ENCODE data around the gene SHMT1. TPM values are rescaled to one million over a fixed set of nuclear protein-coding genes. Genes with fewer than 3 reads are reported as not detected.

Gene SHMT1
- polyA plus RNA-seq, 3 donors, result 4.2 to 17.9 (median 16.6) TPM

DNA sequence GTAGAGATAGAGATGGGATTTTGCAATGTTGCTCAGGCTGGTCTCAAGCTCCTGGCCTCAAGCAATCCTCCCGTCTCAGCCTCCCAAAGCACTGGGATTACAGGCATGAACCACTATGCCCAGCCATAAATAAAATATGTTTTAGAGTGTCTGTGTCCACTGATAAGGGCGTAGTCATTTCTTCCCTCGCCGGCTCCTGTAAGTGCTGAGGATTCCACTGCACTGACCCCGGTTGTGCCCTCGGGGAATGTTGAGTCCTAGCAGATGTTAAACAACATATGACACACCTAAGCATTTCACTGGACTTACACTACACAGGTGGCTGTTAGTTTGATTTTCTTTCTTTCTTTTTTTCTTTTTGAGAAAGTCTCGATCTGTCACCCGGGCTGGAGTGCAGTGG is 5.6 kb upstream of the SHMT1 start:
- Histone ChIP-seq H4K20me1 (ENCODE audit: insufficient read depth, low read length) (no peaks in the 10 kb centered on the region), H3K27me3 (ENCODE audit: control insufficient read depth in 2 of 2, insufficient read depth in 2 of 2, low read length in 2 of 2) (no peaks in the 10 kb centered on the region), H3K36me3 (replicated peaks in 1 of 2; ENCODE audit: control insufficient read depth in 1 of 2, insufficient read depth in 2 of 2, low read length in 2 of 2) (no peaks in the 10 kb centered on the region), H3K9me3 (replicated peaks in 1 of 2; ENCODE audit: control insufficient read depth in 1 of 2, insufficient read depth in 1 of 2, low read length in 2 of 2) (peaks cover 0 to 5% of the 10 kb centered on the region in 2 donors), H3K9ac (ENCODE audit: insufficient read depth, low read length, poor library complexity, severe bottlenecking) (no peak overlapping the region), H3K4me2 (replicated peaks; ENCODE audit: extremely low read depth, low read length, poor library complexity, severe bottlenecking) (no peak overlapping the region), H3K4me3 (replicated peaks in 1 of 3; ENCODE audit: low read depth in 2 of 3, low read length in 3 of 3) (no peak overlapping the region), H3K4me1 (ENCODE audit: control insufficient read depth in 1 of 2, insufficient read depth in 2 of 2, low read length in 2 of 2) (no peaks in the 10 kb centered on the region), H3K79me2 (ENCODE audit: insufficient read depth, low read length) (no peaks in the 10 kb centered on the region), H3K27ac (ENCODE audit: low read depth in 1 of 2, low read length in 2 of 2) (no peak overlapping the region), H2AFZ (ENCODE audit: insufficient read depth, low read depth, low read length, poor library complexity, severe bottlenecking) (no peak overlapping the region)
- intact Hi-C loops (cut with micrococcal nuclease), result no loop called here
- H3K9me3 Mint-ChIP-seq, result peaks cover 0 to 8% (median 0%) of the 10 kb centered on the region in 7 donors
- TF ChIP-seq, protein P1, sequence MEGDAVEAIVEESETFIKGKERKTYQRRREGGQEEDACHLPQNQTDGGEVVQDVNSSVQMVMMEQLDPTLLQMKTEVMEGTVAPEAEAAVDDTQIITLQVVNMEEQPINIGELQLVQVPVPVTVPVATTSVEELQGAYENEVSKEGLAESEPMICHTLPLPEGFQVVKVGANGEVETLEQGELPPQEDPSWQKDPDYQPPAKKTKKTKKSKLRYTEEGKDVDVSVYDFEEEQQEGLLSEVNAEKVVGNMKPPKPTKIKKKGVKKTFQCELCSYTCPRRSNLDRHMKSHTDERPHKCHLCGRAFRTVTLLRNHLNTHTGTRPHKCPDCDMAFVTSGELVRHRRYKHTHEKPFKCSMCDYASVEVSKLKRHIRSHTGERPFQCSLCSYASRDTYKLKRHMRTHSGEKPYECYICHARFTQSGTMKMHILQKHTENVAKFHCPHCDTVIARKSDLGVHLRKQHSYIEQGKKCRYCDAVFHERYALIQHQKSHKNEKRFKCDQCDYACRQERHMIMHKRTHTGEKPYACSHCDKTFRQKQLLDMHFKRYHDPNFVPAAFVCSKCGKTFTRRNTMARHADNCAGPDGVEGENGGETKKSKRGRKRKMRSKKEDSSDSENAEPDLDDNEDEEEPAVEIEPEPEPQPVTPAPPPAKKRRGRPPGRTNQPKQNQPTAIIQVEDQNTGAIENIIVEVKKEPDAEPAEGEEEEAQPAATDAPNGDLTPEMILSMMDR (IDR thresholded peaks at IDR 0.05), result no peak
- no CpG with 5 or more reads among the region's 8 CpGs for WGBS (ENCODE audit: insufficient coverage)
- no peak overlapping the region for H3K4me3 Mint-ChIP-seq
- peaks cover 2 to 14% (median 6%) of the 10 kb centered on the region in 3 donors for H3K27me3 Mint-ChIP-seq (ENCODE audit: low read depth in 3 of 3)
- H3K27ac Mint-ChIP-seq, result no peak overlapping the region
- no peaks in the 10 kb centered on the region for H3K36me3 Mint-ChIP-seq
- no peak for DNase-seq
- peaks cover 5% of the 10 kb centered on the region for H3K4me1 Mint-ChIP-seq

DNA sequence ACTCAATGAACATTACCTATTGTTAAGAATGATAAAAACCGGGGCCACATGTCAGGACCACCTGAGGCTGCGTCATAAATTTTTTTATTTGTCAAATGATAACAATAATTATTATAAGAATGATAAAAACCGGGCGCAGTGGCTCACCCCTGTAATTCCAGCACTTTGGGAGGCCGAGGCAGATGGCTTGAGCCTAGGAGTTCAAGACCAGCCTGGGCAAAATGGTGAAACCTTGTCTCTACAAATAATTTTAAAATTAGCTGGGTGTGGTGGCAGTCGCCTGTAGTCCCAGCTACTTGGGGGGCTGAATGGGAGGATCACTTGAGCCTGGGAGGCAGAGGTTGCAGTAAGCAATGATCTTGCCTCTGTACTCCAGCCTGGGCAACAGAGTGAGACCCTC is 816 bp upstream of the SHMT1 start:
- TF ChIP-seq, protein P1 (IDR thresholded peaks at IDR 0.05), result no peak
- H3K36me3 ChIP-seq (replicated peaks in 1 of 2; ENCODE audit: control insufficient read depth in 1 of 2, insufficient read depth in 2 of 2, low read length in 2 of 2), result no peaks in the 10 kb centered on the region
- H3K27ac Mint-ChIP-seq, result no peak overlapping the region
- no peak overlapping the region for H3K9ac ChIP-seq (ENCODE audit: insufficient read depth, low read length, poor library complexity, severe bottlenecking)
- no CpG with 5 or more reads among the region's 6 CpGs for WGBS (ENCODE audit: insufficient coverage)
- H4K20me1 ChIP-seq (ENCODE audit: insufficient read depth, low read length), result no peaks in the 10 kb centered on the region
- peaks cover under 1 to 7% of the 10 kb centered on the region in 2 donors for H3K36me3 Mint-ChIP-seq
- no peak overlapping the region for H3K4me3 Mint-ChIP-seq
- peaks cover 2 to 4% (median 4%) of the 10 kb centered on the region in 3 donors for H3K27me3 Mint-ChIP-seq (ENCODE audit: low read depth in 3 of 3)
- H3K79me2 ChIP-seq (ENCODE audit: insufficient read depth, low read length), result no peaks in the 10 kb centered on the region
- peaks cover 0 to 8% (median 0%) of the 10 kb centered on the region in 7 donors for H3K9me3 Mint-ChIP-seq
- no peaks in the 10 kb centered on the region for H3K27me3 ChIP-seq (ENCODE audit: control insufficient read depth in 2 of 2, insufficient read depth in 2 of 2, low read length in 2 of 2)
- intact Hi-C loops (cut with micrococcal nuclease), result no loop called here
- no peak for DNase-seq
- H3K4me2 ChIP-seq (replicated peaks; ENCODE audit: extremely low read depth, low read length, poor library complexity, severe bottlenecking), result no peak overlapping the region
- no peak overlapping the region for H2AFZ ChIP-seq (ENCODE audit: insufficient read depth, low read depth, low read length, poor library complexity, severe bottlenecking)
- no peak overlapping the region for H3K4me3 ChIP-seq (replicated peaks in 1 of 3; ENCODE audit: low read depth in 2 of 3, low read length in 3 of 3)
- H3K27ac ChIP-seq (ENCODE audit: low read depth in 1 of 2, low read length in 2 of 2), result no peak overlapping the region
- peaks cover 0 to 5% of the 10 kb centered on the region in 2 donors for H3K9me3 ChIP-seq (replicated peaks in 1 of 2; ENCODE audit: control insufficient read depth in 1 of 2, insufficient read depth in 1 of 2, low read length in 2 of 2)
- H3K4me1 Mint-ChIP-seq, result peaks cover 14% of the 10 kb centered on the region
- peaks cover 11 to 13% of the 10 kb centered on the region in 2 donors for H3K4me1 ChIP-seq (ENCODE audit: control insufficient read depth in 1 of 2, insufficient read depth in 2 of 2, low read length in 2 of 2)

Measured in CD14-positive monocyte (primary cell).